Right forelimb (tissue), 1 donor: ENCODE results near the gene DDX39B.
A peak's percentile ranks its signal among the peaks of the same experiment; 100 is the strongest.
"Not testable (repeated sequence)": the region's sequence is repeated elsewhere in the genome, so short reads cannot be mapped to it uniquely, and the experiment has no call there.

Experiments
- DNase-seq: peaks from one replicate; pipeline ENCODE4 v3.0.0-alpha.2; 2018

The DDX39B gene

GRCh38 chr6:31541658-31542521 lies at the start of gene DDX39B:
DDX39B (minus strand) TSS chr6:31542003; CDS start chr6:31540532, 1,471 bp downstream.
- peak; percentile 96 for DNase-seq

- not testable (repeated sequence) for DNase-seq
Measured at GRCh38 chr6:31590691-31591090, 48.9 kb upstream of the DDX39B start.

- no peak for DNase-seq
Measured at GRCh38 chr6:31588871-31589650, 47.3 kb upstream of the DDX39B start.

GRCh38 chr6:31587791-31588777 lies 46.3 kb upstream of the DDX39B start:
- no peak for DNase-seq

- DNase-seq = no peak
Measured at GRCh38 chr6:31586599-31587281, 44.9 kb upstream of the DDX39B start.

GRCh38 chr6:31586008-31586407 lies 44.2 kb upstream of the DDX39B start, which contains the start of gene LST1:
LST1 (plus strand) TSS chr6:31586277; CDS start chr6:31587300, 1,023 bp downstream.
- no peak for DNase-seq

- no peak for DNase-seq
Measured at GRCh38 chr6:31585491-31585890, 43.7 kb upstream of the DDX39B start.

- no peak for DNase-seq
Measured at GRCh38 chr6:31582230-31582643, 40.4 kb upstream of the DDX39B start, which contains the start of gene LTB. LTB (minus strand) TSS chr6:31582424; CDS start chr6:31582417, 7 bp downstream.

- no peak for DNase-seq
Measured at GRCh38 chr6:31581434-31582229, 39.8 kb upstream of the DDX39B start.

GRCh38 chr6:31580807-31581433 lies 39.1 kb upstream of the DDX39B start:
- DNase-seq = peak; percentile 94

- no peak for DNase-seq
Measured at GRCh38 chr6:31580438-31580740, 38.6 kb upstream of the DDX39B start.

GRCh38 chr6:31579546-31580437 lies 38.0 kb upstream of the DDX39B start:
- no peak for DNase-seq

GRCh38 chr6:31579119-31579505 lies 37.3 kb upstream of the DDX39B start:
- DNase-seq = no peak

GRCh38 chr6:31578184-31579118 lies 36.6 kb upstream of the DDX39B start:
- no peak for DNase-seq

- DNase-seq = no peak
Measured at GRCh38 chr6:31577579-31577966, 35.8 kb upstream of the DDX39B start.

- DNase-seq = no peak
Measured at GRCh38 chr6:31576897-31577578, 35.2 kb upstream of the DDX39B start.

GRCh38 chr6:31575952-31576685 lies 34.3 kb upstream of the DDX39B start:
- no peak for DNase-seq
